Transverse colon (tissue), 4 donors: ENCODE data around the gene COL6A2. TPM values are rescaled to one million over a fixed set of nuclear protein-coding genes. Genes with fewer than 3 reads are reported as not detected.

ENCODE experiments used
- DNase-seq: peaks from one replicate; pipeline ENCODE4 v3.0.0-alpha.2; 2019
- H3K27ac ChIP-seq, 4 donors: fragments of 200-600 bp; sonication (generic); 2 replicates each; pipeline ENCODE4 v1.5.1; 2016 to 2018; ENCODE audit warnings: inconsistent platforms in 4 of 4
- H3K27me3 ChIP-seq: fragments of 200-600 bp; sonication (generic); 2 replicates; pipeline ENCODE4 v1.5.1; 2017; ENCODE audit warnings: inconsistent platforms
- H3K36me3 ChIP-seq, 4 donors: fragments of 200-600 bp; sonication (generic); 2 replicates each; pipeline ENCODE4 v1.5.1; 2017 to 2019; ENCODE audit warnings: inconsistent platforms in 4 of 4
- H3K4me1 ChIP-seq, 4 donors: fragments of 200-600 bp; sonication (generic); 2 replicates each; pipeline ENCODE4 v1.5.1; 2017 to 2020; ENCODE audit warnings: inconsistent platforms in 4 of 4
- H3K4me3 ChIP-seq, 4 donors: fragments of 200-600 bp; sonication (generic); 1 replicate in 1 of 4; 2 replicates in 3 of 4; pipeline versions ENCODE4 v1.5.1 to v1.6.1; 2017 to 2019; ENCODE audit warnings: inconsistent platforms in 4 of 4
- H3K9me3 ChIP-seq, 2 donors: fragments of 200-600 bp; sonication (generic); 2 replicates each; pipeline ENCODE4 v1.5.1; 2017 to 2019; ENCODE audit warnings: inconsistent platforms in 2 of 2
- CTCF ChIP-seq, 5 experiments: fragments of 200-600 bp in 3 of 5; fragments of 450-650 bp in 2 of 5; sonication (generic) in 3 of 5; IDR thresholded peaks; 1 replicate in 2 of 5; 2 replicates in 3 of 5; pipeline ENCODE4 v1.5.1; 2016 to 2017; ENCODE audit warnings: antibody characterized with exemption in 5 of 5, inconsistent platforms in 3 of 5, mild to moderate bottlenecking in 2 of 5, moderate library complexity in 1 of 5
- EP300 ChIP-seq: sonication (generic); formaldehyde crosslinking; IDR thresholded peaks from one replicate; pipeline ENCODE4 v1.6.1; 2017; ENCODE audit warnings: antibody characterized with exemption, low read depth
- POLR2A ChIP-seq: fragments of 450-650 bp; IDR thresholded peaks from one replicate; pipeline ENCODE4 v1.6.1; 2016; ENCODE audit warnings: antibody characterized with exemption, mild to moderate bottlenecking, moderate library complexity
- POLR2AphosphoS5 ChIP-seq, 3 donors: sonication (generic); formaldehyde crosslinking; IDR thresholded peaks; one replicate each; pipeline ENCODE4 v1.6.1; 2016; ENCODE audit warnings: antibody characterized with exemption in 3 of 3
- WGBS, 2 donors: methylation state at CpG; one replicate each; pipeline ENCODE4 v1.1.5; 2018; ENCODE audit warnings: low coverage in 1 of 2; 5-methylcytosine and 5-hydroxymethylcytosine counted together
- in situ Hi-C, 4 donors: fragments of 200-750 bp; cut with MboI; loops; one replicate each; pipeline versions ENCODE4 v1.15.0 to v1.15.1; 2017; ENCODE audit warnings: low sequenced_read_pairs in 3 of 4, low pct_ligation_motif_present in 1 of 4, low pct_unique_long_range_greater_than_20kb in 1 of 4
- intact Hi-C: fragments of 100-400 bp; cut with DNase I; formaldehyde crosslinking; loops from one replicate; pipeline ENCODE4 v1.15.1; 2023; ENCODE audit warnings: low total_unique reads
- total RNA-seq, 4 donors: library from RNA; depleted of rRNA; stranded (reverse); fragments of >200 nt; gene quantifications; one replicate each; pipeline ENCODE4 v1.1.0, GENCODE V29; 2016

COL6A2 gene
- total RNA-seq, 4 donors from 2014 or later = 172 to 550 (median 346) TPM

- Histone ChIP-seq H3K4me1 (peaks cover 10 to 42% (median 21%) of the 10 kb centered on the region in 4 donors), H3K9me3 (no peaks in the 10 kb centered on the region), H3K4me3 (no peak overlapping the region), H3K27ac (peak overlapping the region; percentile 83 to 95 (median 92)), H3K36me3 (no peaks in the 10 kb centered on the region), H3K27me3 (no peaks in the 10 kb centered on the region)
- intact Hi-C loops = loop anchor here (2.0 to 5.0 kb wide), 3 partner anchors 32 to 76 kb away; partner anchors contain the start of gene COL6A1
- peak; percentile 74 for DNase-seq
- in situ Hi-C loops = no loop called here
- TF ChIP-seq POLR2A (peak; percentile 53), POLR2AphosphoS5 (IDR thresholded peaks at IDR 0.05) (peak; percentile 70 to 85 (median 74)), EP300 (peak; percentile 85), CTCF (IDR thresholded peaks at IDR 0.05) (no peak)
- WGBS, 2 donors = 60% methylated on average over 26 of the region's 26 CpGs; no CpG with 5 or more reads in 1 of the 2 donors
These were observed 41.4 kb upstream of the COL6A2 start for GRCh38 chr21:46056450-46056903.

GRCh38 chr21:46057111-46057709 is 40.7 kb upstream of the COL6A2 start:
- in situ Hi-C loops = no loop called here
- intact Hi-C loops = loop anchor here (2.0 to 5.0 kb wide), 3 partner anchors 32 to 76 kb away; partner anchors contain the start of gene COL6A1
- H3K27me3 ChIP-seq = no peaks in the 10 kb centered on the region

GRCh38 chr21:46057710-46058241 is 40.1 kb upstream of the COL6A2 start:
- TF ChIP-seq POLR2A (no peak), CTCF (IDR thresholded peaks at IDR 0.05) (no peak), POLR2AphosphoS5 (IDR thresholded peaks at IDR 0.05) (no peak), EP300 (no peak)
- Histone ChIP-seq H3K4me1 (peaks cover 10 to 42% (median 21%) of the 10 kb centered on the region in 4 donors), H3K4me3 (no peak overlapping the region), H3K36me3 (no peaks in the 10 kb centered on the region), H3K27me3 (no peaks in the 10 kb centered on the region), H3K27ac (peak overlapping the region; percentile 83 to 95 (median 92)), H3K9me3 (peaks cover 0 to 1% of the 10 kb centered on the region in 2 donors)
- intact Hi-C loops (loop anchor here (2.0 to 5.0 kb wide), 3 partner anchors 33 to 77 kb away; partner anchors contain the start of gene COL6A1), in situ Hi-C loops (no loop called here)
- DNase-seq = no peak
- 79 to 86% methylated on average over 12 to 23 of the region's 23 CpGs for WGBS, 2 donors

More at GRCh38 chr21:46057111-46057709, 40.7 kb upstream of the COL6A2 start:
- Histone ChIP-seq H3K4me1 (peaks cover 10 to 42% (median 21%) of the 10 kb centered on the region in 4 donors), H3K27ac (peak overlapping the region; percentile 83 to 95 (median 92)), H3K9me3 (no peaks in the 10 kb centered on the region), H3K36me3 (no peaks in the 10 kb centered on the region), H3K4me3 (no peak overlapping the region)
- no peak for DNase-seq
- 38 to 55% methylated on average over 5 to 27 of the region's 27 CpGs for WGBS, 2 donors
- no peak for TF ChIP-seq POLR2A
- TF ChIP-seq POLR2AphosphoS5 (IDR thresholded peaks at IDR 0.05) = no peak
- no peak for TF ChIP-seq CTCF (IDR thresholded peaks at IDR 0.05)
- TF ChIP-seq EP300 = no peak

GRCh38 chr21:46058431-46059145 is 39.3 kb upstream of the COL6A2 start:
- in situ Hi-C loops (no loop called here), intact Hi-C loops (loop anchor here (5.0 kb wide), 1 partner anchor 34 kb away; no protein-coding TSS in a partner anchor)
- Histone ChIP-seq H3K36me3 (no peaks in the 10 kb centered on the region), H3K27me3 (no peaks in the 10 kb centered on the region), H3K4me1 (peaks cover 10 to 42% (median 21%) of the 10 kb centered on the region in 4 donors), H3K27ac (peak overlapping the region; percentile 83 to 95 (median 89)), H3K4me3 (no peak overlapping the region), H3K9me3 (peaks cover 0 to 6% of the 10 kb centered on the region in 2 donors)
- TF ChIP-seq CTCF (IDR thresholded peaks at IDR 0.05) (no peak), POLR2A (no peak), EP300 (no peak), POLR2AphosphoS5 (IDR thresholded peaks at IDR 0.05) (no peak)
- 92 to 93% methylated on average over 4 to 10 of the region's 10 CpGs for WGBS, 2 donors
- DNase-seq = no peak
